Right cardiac atrium (tissue), 5 donors: ENCODE measurements around the gene SGCD. TPM values are rescaled to one million over a fixed set of nuclear protein-coding genes. Genes with fewer than 3 reads are reported as not detected.
"Not testable (repeated sequence)": the region's sequence is repeated elsewhere in the genome, so short reads cannot be mapped to it uniquely, and the experiment has no call there.

Experiments
- ATAC-seq, 2 donors: fragments of 200-7000 bp; cut with Tn5 transposase; one replicate each; pipeline versions ENCODE4 v1.8.0 to v1.9.1; 2020; ENCODE audit warnings: moderate library complexity in 2 of 2, mild to moderate bottlenecking in 1 of 2
- DNase-seq, 3 donors: peaks; one replicate each; pipeline ENCODE4 v3.0.0-alpha.2; 2020
- H3K27ac ChIP-seq: one replicate; pipeline ENCODE4 v1.5.1; 2013; ENCODE audit warnings: mild to moderate bottlenecking, low read length, control low read depth, moderate library complexity
- H3K27me3 ChIP-seq: one replicate; pipeline ENCODE4 v1.6.1; 2013; ENCODE audit not compliant: control insufficient read depth, insufficient read depth
- H3K4me1 ChIP-seq: one replicate; pipeline ENCODE4 v1.6.1; 2013; ENCODE audit warnings: low read length; ENCODE audit not compliant: control insufficient read depth, insufficient read depth
- H3K4me3 ChIP-seq: one replicate; pipeline ENCODE4 v1.5.1; 2013; ENCODE audit warnings: low read length, control low read depth
- H3K9me3 ChIP-seq: one replicate; pipeline ENCODE4 v1.6.1; 2013; ENCODE audit warnings: low read length; ENCODE audit not compliant: control insufficient read depth
- WGBS: extraction: QIAGEN DNeasy Blood & Tissue Kit; methylation state at CpG from one replicate; pipeline ENCODE4 v1.1.7; 2013; 5-methylcytosine and 5-hydroxymethylcytosine counted together
- intact Hi-C, 4 donors: fragments of 100-400 bp; cut with DNase I; formaldehyde crosslinking; loops; one replicate each; pipeline versions ENCODE4 v1.11.0 to v1.14.0; 2022 to 2023
- polyA plus RNA-seq: library from polyadenylated mRNA; stranded (reverse); fragments of 200-250 nt; gene quantifications from one replicate; pipeline ENCODE4 v1.2.3, GENCODE V29; 2013
- total RNA-seq, 4 donors: library from RNA; stranded (reverse); fragmentation: NEBNext Ultra II Directional; extraction: Animal tissue kit (Norgen Biotek cat#: 25700); gene quantifications; one replicate each; pipeline ENCODE4 v1.2.1, GENCODE V29; 2021
- donor health status: healthy with polysubstance abuse.
- donor health status: DM: no; HTN: yes; CAD: no.
- donor health status: DM: no; HTN: no; CAD: no.
- donor health status: DM: no; HTN: yes; CAD: no; lungs with severe emphysema.
- donor health status: DM: yes; HTN: yes; CAD: no.

The SGCD gene
- total and polyA plus RNA-seq, 5 donors, result 23.2 to 151 (median 75.8) TPM

- WGBS, result 54% methylated on average over 1 of the region's 1 CpG
- Histone ChIP-seq H3K9me3 (no peaks in the 10 kb centered on the region), H3K27ac (no peak overlapping the region), H3K27me3 (no peaks in the 10 kb centered on the region), H3K4me3 (no peak overlapping the region), H3K4me1 (peaks cover 5% of the 10 kb centered on the region)
- DNase-seq (no peak), ATAC-seq (no peak)
- intact Hi-C loops, result loop anchor here in 1 of 4 donors (10.0 kb wide), 1 partner anchor 90 kb away; no protein-coding TSS in a partner anchor
Observed at GRCh38 chr5:156594406-156594805, 267.4 kb downstream of the SGCD start.

DNA sequence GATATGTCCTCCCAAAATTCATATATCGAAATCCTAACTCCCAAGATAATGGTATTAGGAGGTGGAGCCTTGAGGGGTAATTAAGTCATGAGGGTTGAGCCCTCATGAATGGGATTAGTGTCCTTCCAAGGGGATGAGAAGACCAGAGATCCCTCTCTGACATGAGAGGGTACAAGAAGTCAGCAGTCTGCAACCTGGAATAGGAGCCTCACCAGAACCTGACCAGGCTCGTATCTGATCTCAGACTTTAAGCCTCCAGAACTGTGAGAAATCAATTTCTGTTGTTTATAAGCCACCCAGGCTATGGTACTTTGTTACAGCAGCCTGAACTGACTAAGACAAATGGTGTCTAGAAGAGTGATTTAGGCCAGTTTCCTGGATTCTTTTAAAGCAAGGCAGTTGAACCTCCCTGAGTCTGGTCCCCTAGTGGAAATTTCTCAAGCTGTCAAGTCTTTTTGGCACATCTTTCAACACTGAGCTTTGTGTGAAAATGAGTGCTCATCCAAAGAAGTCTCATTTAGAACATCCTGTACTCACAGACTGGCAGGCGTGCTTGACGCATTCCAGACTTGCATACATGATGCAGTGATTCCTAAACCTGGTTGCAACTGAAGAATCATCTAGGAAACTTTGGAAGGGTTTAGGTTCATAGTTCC lies 268.3 kb downstream of the SGCD start:
- ATAC-seq, result peak; percentile 88 to 90
- peak; percentile 57 to 82 (median 70) for DNase-seq
- Histone ChIP-seq H3K4me3 (no peak overlapping the region), H3K27ac (peak overlapping the region; percentile 88), H3K27me3 (no peaks in the 10 kb centered on the region), H3K9me3 (no peaks in the 10 kb centered on the region), H3K4me1 (peaks cover 5% of the 10 kb centered on the region)
- WGBS, result 52% methylated on average over 4 of the region's 4 CpGs
- intact Hi-C loops, result loop anchor here in 1 of 4 donors (10.0 kb wide), 1 partner anchor 90 kb away; no protein-coding TSS in a partner anchor

DNA sequence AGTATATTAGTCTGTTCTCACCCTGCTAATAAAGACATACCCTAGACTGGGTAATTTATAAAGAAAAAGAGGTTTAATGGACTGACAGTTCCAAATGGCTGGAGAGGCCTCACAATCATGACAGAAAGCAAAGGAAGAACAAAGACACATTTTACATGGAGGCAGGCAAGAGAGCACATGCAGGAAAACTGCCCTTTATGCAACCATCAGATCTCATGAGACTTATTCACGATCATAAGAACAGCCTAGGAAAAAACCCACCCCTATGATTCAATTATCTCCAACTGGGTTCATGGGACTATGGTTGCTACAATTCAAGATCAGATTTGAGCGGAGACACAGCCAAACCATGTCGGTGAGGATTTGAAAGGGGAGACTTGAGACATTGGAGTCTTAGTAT lies 270.3 kb downstream of the SGCD start:
- 69% methylated on average over 3 of the region's 3 CpGs for WGBS
- H3K9me3 ChIP-seq, result no peaks in the 10 kb centered on the region
- H3K27me3 ChIP-seq, result no peaks in the 10 kb centered on the region
- H3K4me1 ChIP-seq, result peaks cover 4% of the 10 kb centered on the region
- DNase-seq (no peak), ATAC-seq (no peak)
- H3K27ac ChIP-seq, result peak overlapping the region; percentile 45
- no peak overlapping the region for H3K4me3 ChIP-seq
- intact Hi-C loops, result loop anchor here in 1 of 4 donors (10.0 kb wide), 1 partner anchor 88 kb away; no protein-coding TSS in a partner anchor

- intact Hi-C loops, result loop anchor here in 1 of 4 donors (10.0 kb wide), 1 partner anchor 86 kb away; no protein-coding TSS in a partner anchor
- WGBS, result 29% methylated on average over 2 of the region's 2 CpGs
- DNase-seq, result no peak
- peaks cover 4% of the 10 kb centered on the region for H3K4me1 ChIP-seq
- ATAC-seq, result peak in 1 of 2 donors; percentile 41
- no peak overlapping the region for H3K4me3 ChIP-seq
- H3K27ac ChIP-seq, result no peak overlapping the region
- H3K9me3 ChIP-seq, result no peaks in the 10 kb centered on the region
- H3K27me3 ChIP-seq, result no peaks in the 10 kb centered on the region
Observed at GRCh38 chr5:156598964-156599363, 272.0 kb downstream of the SGCD start.

DNA sequence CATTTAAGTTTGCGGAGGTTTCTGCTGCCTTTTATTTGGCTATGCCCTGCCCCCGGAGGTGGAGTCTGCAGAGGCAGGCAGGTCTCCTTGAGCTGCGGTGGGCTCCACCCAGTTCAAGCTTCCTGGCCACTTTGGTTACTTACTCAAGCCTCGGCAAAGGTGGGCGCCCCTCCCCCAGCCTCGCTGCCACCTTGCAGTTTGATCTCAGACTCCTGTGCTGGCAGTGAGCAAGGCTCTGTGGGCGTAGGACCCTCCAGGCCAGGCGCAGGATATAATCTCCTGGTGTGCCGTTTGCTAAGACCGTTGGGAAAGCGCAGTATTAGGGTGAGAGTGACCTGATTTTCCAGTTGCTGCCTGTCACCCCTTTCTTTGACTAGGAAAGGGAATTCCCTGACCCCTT lies 283.6 kb downstream of the SGCD start:
- H3K4me1 ChIP-seq, H3K9me3 ChIP-seq, intact Hi-C loops, H3K4me3 ChIP-seq, H3K27ac ChIP-seq, DNase-seq, ATAC-seq, H3K27me3 ChIP-seq: not testable (repeated sequence)
- WGBS, result 89% methylated on average over 11 of the region's 11 CpGs

GRCh38 chr5:156615901-156616300 lies 288.9 kb downstream of the SGCD start:
- Histone ChIP-seq H3K4me3 (no peak overlapping the region), H3K4me1 (no peaks in the 10 kb centered on the region), H3K27me3 (no peaks in the 10 kb centered on the region), H3K27ac (no peak overlapping the region), H3K9me3 (no peaks in the 10 kb centered on the region)
- intact Hi-C loops, result no loop called here
- DNase-seq (no peak), ATAC-seq (no peak)
- WGBS, result 74% methylated on average over 2 of the region's 2 CpGs

GRCh38 chr5:156617426-156617825 lies 290.5 kb downstream of the SGCD start:
- Histone ChIP-seq H3K27me3 (no peaks in the 10 kb centered on the region), H3K4me1 (no peaks in the 10 kb centered on the region), H3K4me3 (no peak overlapping the region), H3K9me3 (no peaks in the 10 kb centered on the region), H3K27ac (no peak overlapping the region)
- no peak for ATAC-seq
- DNase-seq, result no peak
- WGBS, result 55% methylated on average over 2 of the region's 2 CpGs
- intact Hi-C loops, result no loop called here

DNA sequence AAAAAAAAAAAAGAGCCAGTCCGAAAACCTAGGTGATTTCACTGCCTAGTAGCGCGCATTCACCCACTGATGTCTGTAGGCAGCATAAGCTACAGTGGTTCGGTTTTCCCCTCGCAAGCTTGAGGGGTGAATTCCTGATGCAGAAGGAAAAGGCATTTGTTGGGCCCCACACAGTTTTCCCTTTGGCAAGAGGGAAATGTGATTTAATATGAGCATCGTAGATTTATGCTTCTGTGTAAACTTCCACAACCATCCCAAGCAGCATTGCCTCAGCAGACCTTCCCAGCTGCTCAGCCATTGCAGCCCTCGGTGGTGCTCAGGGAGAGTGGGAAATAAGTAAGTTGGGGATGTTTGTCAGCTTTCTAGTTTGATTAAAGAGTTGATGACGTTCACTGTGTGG lies 291.6 kb downstream of the SGCD start:
- Histone ChIP-seq H3K4me1 (peaks cover under 1% of the 10 kb centered on the region), H3K4me3 (no peak overlapping the region), H3K27ac (no peak overlapping the region), H3K27me3 (no peaks in the 10 kb centered on the region), H3K9me3 (no peaks in the 10 kb centered on the region)
- intact Hi-C loops, result no loop called here
- ATAC-seq (no peak), DNase-seq (no peak)
- WGBS, result 93% methylated on average over 8 of the region's 8 CpGs

DNA sequence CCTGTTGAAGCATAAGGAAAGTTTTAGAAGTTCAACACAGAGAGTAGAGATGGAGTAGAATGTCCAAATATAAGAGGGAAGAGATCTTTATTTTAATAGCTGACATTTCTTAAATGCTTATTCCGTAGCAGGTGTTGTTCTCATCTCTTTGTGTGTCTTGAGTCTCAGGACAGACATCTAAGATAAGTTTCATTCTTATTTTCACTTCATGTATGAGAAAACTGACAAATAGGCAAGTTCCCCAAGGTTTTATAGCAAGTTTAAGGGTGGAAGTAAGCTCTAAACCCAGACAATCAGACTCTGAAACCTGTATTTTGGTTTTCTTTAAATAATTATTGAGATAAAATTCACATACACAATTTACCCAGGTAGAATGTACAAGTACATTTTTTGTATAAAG lies 294.8 kb downstream of the SGCD start:
- Histone ChIP-seq H3K27me3 (no peaks in the 10 kb centered on the region), H3K27ac (no peak overlapping the region), H3K4me3 (no peak overlapping the region), H3K4me1 (peaks cover 6% of the 10 kb centered on the region), H3K9me3 (no peaks in the 10 kb centered on the region)
- ATAC-seq, result no peak
- intact Hi-C loops, result no loop called here
- DNase-seq, result no peak
- 88% methylated on average over 1 of the region's 1 CpG for WGBS

DNA sequence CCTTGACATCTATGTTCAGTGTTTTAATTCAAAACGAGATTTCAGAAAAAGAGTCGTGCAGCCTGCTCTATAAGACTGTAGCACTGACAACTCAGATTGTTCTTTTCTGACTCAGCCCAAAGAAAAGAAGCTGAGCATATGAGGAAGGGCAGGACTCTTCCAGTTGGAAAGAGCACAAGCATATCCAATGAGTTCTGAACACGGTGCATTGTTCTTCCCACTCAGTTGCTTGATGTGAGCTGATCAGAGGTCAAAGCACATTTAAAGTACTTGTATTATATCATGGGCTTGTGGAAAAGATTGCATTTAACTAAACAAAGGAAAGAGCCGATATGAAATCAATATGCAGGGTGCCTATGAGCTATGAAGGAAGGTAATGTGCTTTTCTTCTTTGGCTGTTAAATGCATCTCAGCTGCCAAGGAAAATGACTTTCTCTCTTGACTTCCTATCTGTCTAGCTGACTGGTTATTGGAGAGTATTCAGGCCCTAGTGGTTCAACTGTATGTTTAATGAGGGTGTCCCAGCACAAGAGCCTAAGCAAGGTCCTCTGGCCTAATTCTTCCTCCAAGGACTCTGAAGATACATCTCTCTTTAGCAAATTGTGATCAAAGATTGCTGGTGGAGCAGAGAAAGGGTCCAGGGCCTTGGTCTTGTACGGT lies 296.5 kb downstream of the SGCD start:
- intact Hi-C loops, result no loop called here
- WGBS, result 49% methylated on average over 5 of the region's 5 CpGs
- Histone ChIP-seq H3K9me3 (no peaks in the 10 kb centered on the region), H3K4me1 (peaks cover 6% of the 10 kb centered on the region), H3K27me3 (no peaks in the 10 kb centered on the region), H3K4me3 (no peak overlapping the region), H3K27ac (no peak overlapping the region)
- ATAC-seq, result peak in 1 of 2 donors; percentile 33
- no peak for DNase-seq

DNA sequence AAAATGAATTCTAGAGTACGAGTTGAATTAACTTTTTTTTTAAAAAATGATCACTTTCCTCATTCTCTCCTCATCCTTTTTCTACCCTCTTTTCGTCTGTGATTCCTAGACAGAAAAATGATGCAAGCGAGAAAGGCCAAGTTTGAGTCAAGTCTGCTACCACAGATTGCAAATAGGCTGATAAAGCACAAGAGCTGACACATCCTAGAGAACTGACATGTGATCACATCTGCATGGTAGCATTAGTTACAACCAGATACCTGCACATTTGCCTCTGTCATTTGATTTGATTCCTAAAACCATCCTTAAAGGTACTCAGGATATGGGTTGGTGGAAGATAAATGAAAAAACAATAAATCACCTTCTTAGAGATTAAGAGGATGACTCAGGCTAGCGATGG lies 297.7 kb downstream of the SGCD start:
- no peak overlapping the region for H3K4me3 ChIP-seq
- no peaks in the 10 kb centered on the region for H3K9me3 ChIP-seq
- no peak overlapping the region for H3K27ac ChIP-seq
- DNase-seq, result no peak
- intact Hi-C loops, result no loop called here
- H3K27me3 ChIP-seq, result no peaks in the 10 kb centered on the region
- 74% methylated on average over 4 of the region's 4 CpGs for WGBS
- H3K4me1 ChIP-seq, result peaks cover 6% of the 10 kb centered on the region
- no peak for ATAC-seq
